PFSK-1 (cell line): ENCODE data around the gene PLIN5.

Experiments
- REST ChIP-seq, 2 experiments: IDR thresholded peaks; 2 replicates each; pipeline versions ENCODE4 v1.6.1 to v1.8.0; 2011 to 2012; ENCODE audit warnings: low read depth in 2 of 2, low read length in 2 of 2, control low read depth in 1 of 2, inconsistent platforms in 1 of 2, mild to moderate bottlenecking in 1 of 2, moderate library complexity in 1 of 2; ENCODE audit not compliant: insufficient read depth in 1 of 2
- TAF1 ChIP-seq: IDR thresholded peaks from 2 replicates; pipeline ENCODE4 v1.6.1; 2012; ENCODE audit warnings: low read length, control low read depth, borderline replicate concordance; ENCODE audit not compliant: insufficient read depth

GRCh38 chr19:4506449-4507149 is 28.4 kb downstream of the PLIN5 start:
- no peak for TF ChIP-seq TAF1
- no peak for TF ChIP-seq REST (IDR thresholded peaks at IDR 0.05; ENCODE audit: insufficient read depth in 1 of 2, low read depth in 2 of 2, low read length in 2 of 2)
